Measurements from ENCODE around the gene SOX2. TPM values are rescaled to one million over a fixed set of nuclear protein-coding genes. Genes with fewer than 3 reads are reported as not detected.

SOX2 gene
- polyA plus RNA-seq, 3 donors, result not detected

DNA sequence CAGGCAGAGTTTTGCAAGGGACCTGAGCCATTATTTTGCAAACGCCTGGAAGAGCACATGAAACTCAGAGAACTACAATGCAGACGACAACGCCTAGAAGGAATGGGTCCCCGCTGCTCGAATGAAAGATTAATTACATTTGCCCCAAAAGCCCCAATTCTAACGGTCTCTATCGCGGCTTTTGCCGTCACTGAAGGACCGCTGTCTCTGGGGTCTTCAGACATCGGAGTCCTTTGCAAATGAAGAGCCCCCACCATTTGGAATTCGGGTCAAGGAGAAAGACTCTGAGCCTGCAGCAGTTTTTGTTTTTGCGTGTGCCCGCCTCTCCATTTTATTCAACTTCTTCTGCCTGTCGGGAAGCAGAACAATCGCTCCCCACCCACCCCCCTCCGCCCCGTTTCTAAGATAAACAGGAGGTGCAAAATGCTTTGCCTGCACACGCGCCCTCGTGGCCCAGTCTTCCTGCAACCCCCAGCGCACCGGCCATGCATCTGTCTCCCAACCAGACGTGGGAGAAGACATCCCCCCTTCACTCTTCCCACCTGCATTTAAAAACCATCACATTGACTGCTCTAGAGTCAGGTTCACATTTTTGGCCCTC lies 13.5 kb downstream of the SOX2 start:
- H3K4me2 ChIP-seq (replicated peaks; ENCODE audit: extremely low read depth, low read length, poor library complexity, severe bottlenecking), result no peak overlapping the region
- H2AFZ ChIP-seq (ENCODE audit: insufficient read depth, low read depth, low read length, poor library complexity, severe bottlenecking), result no peak overlapping the region
- no peak overlapping the region for H3K27ac Mint-ChIP-seq
- intact Hi-C loops (cut with micrococcal nuclease), result no loop called here
- peaks cover 3 to 14% of the 10 kb centered on the region in 2 donors for H3K36me3 Mint-ChIP-seq
- DNase-seq, result no peak
- peaks cover 17 to 81% of the 10 kb centered on the region in 2 donors for H3K9me3 ChIP-seq (replicated peaks in 1 of 2; ENCODE audit: control insufficient read depth in 1 of 2, insufficient read depth in 1 of 2, low read length in 2 of 2)
- peaks cover 0 to 14% of the 10 kb centered on the region in 2 donors for H3K4me1 ChIP-seq (ENCODE audit: control insufficient read depth in 1 of 2, insufficient read depth in 2 of 2, low read length in 2 of 2)
- WGBS (ENCODE audit: insufficient coverage), result 8% methylated on average over 15 of the region's 24 CpGs
- no peak overlapping the region for H3K27ac ChIP-seq (ENCODE audit: low read depth in 1 of 2, low read length in 2 of 2)
- no peak overlapping the region for H3K4me3 ChIP-seq (replicated peaks in 1 of 3; ENCODE audit: low read depth in 2 of 3, low read length in 3 of 3)
- no peak overlapping the region for H3K9ac ChIP-seq (ENCODE audit: insufficient read depth, low read length, poor library complexity, severe bottlenecking)
- H3K79me2 ChIP-seq (ENCODE audit: insufficient read depth, low read length), result no peaks in the 10 kb centered on the region
- H3K27me3 Mint-ChIP-seq (ENCODE audit: low read depth in 3 of 3), result peaks cover 97 to 98% (median 98%) of the 10 kb centered on the region in 3 donors
- TF ChIP-seq, protein P1, sequence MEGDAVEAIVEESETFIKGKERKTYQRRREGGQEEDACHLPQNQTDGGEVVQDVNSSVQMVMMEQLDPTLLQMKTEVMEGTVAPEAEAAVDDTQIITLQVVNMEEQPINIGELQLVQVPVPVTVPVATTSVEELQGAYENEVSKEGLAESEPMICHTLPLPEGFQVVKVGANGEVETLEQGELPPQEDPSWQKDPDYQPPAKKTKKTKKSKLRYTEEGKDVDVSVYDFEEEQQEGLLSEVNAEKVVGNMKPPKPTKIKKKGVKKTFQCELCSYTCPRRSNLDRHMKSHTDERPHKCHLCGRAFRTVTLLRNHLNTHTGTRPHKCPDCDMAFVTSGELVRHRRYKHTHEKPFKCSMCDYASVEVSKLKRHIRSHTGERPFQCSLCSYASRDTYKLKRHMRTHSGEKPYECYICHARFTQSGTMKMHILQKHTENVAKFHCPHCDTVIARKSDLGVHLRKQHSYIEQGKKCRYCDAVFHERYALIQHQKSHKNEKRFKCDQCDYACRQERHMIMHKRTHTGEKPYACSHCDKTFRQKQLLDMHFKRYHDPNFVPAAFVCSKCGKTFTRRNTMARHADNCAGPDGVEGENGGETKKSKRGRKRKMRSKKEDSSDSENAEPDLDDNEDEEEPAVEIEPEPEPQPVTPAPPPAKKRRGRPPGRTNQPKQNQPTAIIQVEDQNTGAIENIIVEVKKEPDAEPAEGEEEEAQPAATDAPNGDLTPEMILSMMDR (IDR thresholded peaks at IDR 0.05), result no peak
- peaks cover 0 to 61% (median 45%) of the 10 kb centered on the region in 7 donors for H3K9me3 Mint-ChIP-seq
- no peaks in the 10 kb centered on the region for H3K36me3 ChIP-seq (replicated peaks in 1 of 2; ENCODE audit: control insufficient read depth in 1 of 2, insufficient read depth in 2 of 2, low read length in 2 of 2)
- H3K27me3 ChIP-seq (ENCODE audit: control insufficient read depth in 2 of 2, insufficient read depth in 2 of 2, low read length in 2 of 2), result peaks cover 99 to 100% of the 10 kb centered on the region in 2 donors
- no peaks in the 10 kb centered on the region for H4K20me1 ChIP-seq (ENCODE audit: insufficient read depth, low read length)
- H3K4me3 Mint-ChIP-seq, result peak overlapping the region in 1 of 2 donors; percentile 76
- H3K4me1 Mint-ChIP-seq, result peaks cover 17% of the 10 kb centered on the region

DNA sequence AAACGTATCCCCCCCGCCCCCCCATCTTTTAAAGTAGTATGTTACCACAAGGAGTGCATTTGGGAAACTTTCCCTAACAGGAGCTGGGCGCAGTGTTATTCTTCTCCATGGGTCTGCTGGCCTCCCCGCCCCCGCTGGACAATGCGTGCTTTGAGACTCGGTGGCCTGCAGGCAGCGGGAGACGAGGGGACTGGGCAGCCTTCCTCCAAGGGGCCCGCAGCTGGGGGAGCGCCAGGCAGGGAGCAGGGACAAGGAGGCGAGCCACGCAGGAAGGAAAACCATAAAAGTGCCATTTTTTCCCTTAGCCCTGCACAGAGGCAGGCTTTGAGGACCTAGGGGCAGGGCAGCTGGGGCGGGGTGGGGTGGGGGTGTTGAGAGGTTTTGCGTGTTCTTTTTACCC lies 14.1 kb downstream of the SOX2 start:
- peaks cover 17% of the 10 kb centered on the region for H3K4me1 Mint-ChIP-seq
- H3K27ac Mint-ChIP-seq, result no peak overlapping the region
- Histone ChIP-seq H3K27ac (ENCODE audit: low read depth in 1 of 2, low read length in 2 of 2) (no peak overlapping the region), H3K9ac (ENCODE audit: insufficient read depth, low read length, poor library complexity, severe bottlenecking) (no peak overlapping the region), H3K36me3 (replicated peaks in 1 of 2; ENCODE audit: control insufficient read depth in 1 of 2, insufficient read depth in 2 of 2, low read length in 2 of 2) (no peaks in the 10 kb centered on the region), H3K9me3 (replicated peaks in 1 of 2; ENCODE audit: control insufficient read depth in 1 of 2, insufficient read depth in 1 of 2, low read length in 2 of 2) (peaks cover 14 to 75% of the 10 kb centered on the region in 2 donors), H3K79me2 (ENCODE audit: insufficient read depth, low read length) (no peaks in the 10 kb centered on the region), H3K4me2 (replicated peaks; ENCODE audit: extremely low read depth, low read length, poor library complexity, severe bottlenecking) (no peak overlapping the region), H3K4me1 (ENCODE audit: control insufficient read depth in 1 of 2, insufficient read depth in 2 of 2, low read length in 2 of 2) (peaks cover 0 to 14% of the 10 kb centered on the region in 2 donors), H3K27me3 (ENCODE audit: control insufficient read depth in 2 of 2, insufficient read depth in 2 of 2, low read length in 2 of 2) (peaks cover 99 to 100% of the 10 kb centered on the region in 2 donors), H2AFZ (ENCODE audit: insufficient read depth, low read depth, low read length, poor library complexity, severe bottlenecking) (no peak overlapping the region), H3K4me3 (replicated peaks in 1 of 3; ENCODE audit: low read depth in 2 of 3, low read length in 3 of 3) (no peak overlapping the region), H4K20me1 (ENCODE audit: insufficient read depth, low read length) (no peaks in the 10 kb centered on the region)
- intact Hi-C loops (cut with micrococcal nuclease), result no loop called here
- peaks cover 3 to 14% of the 10 kb centered on the region in 2 donors for H3K36me3 Mint-ChIP-seq
- H3K4me3 Mint-ChIP-seq, result peak overlapping the region in 1 of 2 donors; percentile 52
- 4% methylated on average over 8 of the region's 15 CpGs for WGBS (ENCODE audit: insufficient coverage)
- TF ChIP-seq, protein P1 (IDR thresholded peaks at IDR 0.05), result no peak
- H3K9me3 Mint-ChIP-seq, result peaks cover 0 to 59% (median 42%) of the 10 kb centered on the region in 7 donors
- no peak for DNase-seq
- peaks cover 96 to 98% (median 98%) of the 10 kb centered on the region in 3 donors for H3K27me3 Mint-ChIP-seq (ENCODE audit: low read depth in 3 of 3)
